CD4-positive, CD25-positive, alpha-beta regulatory T cell (primary cell): ENCODE data around the gene SKAP2. TPM values are rescaled to one million over a fixed set of nuclear protein-coding genes. Genes with fewer than 3 reads are reported as not detected.

Experiments
- ATAC-seq, 2 donors: fragments of 150-1000 bp; cut with Tn5 transposase; one replicate each; pipeline ENCODE4 v1.10.0; 2021; ENCODE audit warnings: low read depth in 2 of 2, moderate number of reproducible peaks in 2 of 2, moderate library complexity in 1 of 2
- DNase-seq, 3 donors: peaks; one replicate each; pipeline versions ENCODE4 v3.0.0 to v3.0.0-alpha.2; 2012 to 2022; ENCODE audit warnings: mixed read lengths in 1 of 3
- H3K27ac ChIP-seq: one replicate; pipeline ENCODE4 v1.7.0; 2013; ENCODE audit warnings: mild to moderate bottlenecking, low read length; ENCODE audit not compliant: insufficient read depth, poor library complexity, severe bottlenecking
- H3K27me3 ChIP-seq: one replicate; pipeline ENCODE4 v1.7.0; 2013; ENCODE audit warnings: low read length; ENCODE audit not compliant: control insufficient read depth, insufficient read depth
- H3K36me3 ChIP-seq: one replicate; pipeline ENCODE4 v1.7.0; 2013; ENCODE audit warnings: mild to moderate bottlenecking, low read length, moderate library complexity; ENCODE audit not compliant: control insufficient read depth, insufficient read depth
- H3K4me1 ChIP-seq: 2 replicates; pipeline ENCODE4 v1.7.0; 2013; ENCODE audit warnings: mild to moderate bottlenecking, low read length; ENCODE audit not compliant: insufficient read depth, control insufficient read depth, poor library complexity, severe bottlenecking
- H3K4me3 ChIP-seq: one replicate; pipeline ENCODE4 v1.7.0; 2013; ENCODE audit warnings: low read depth, mild to moderate bottlenecking, low read length, moderate library complexity
- H3K9me3 ChIP-seq, 2 experiments: 1 replicate in 1 of 2; 2 replicates in 1 of 2; pipeline ENCODE4 v1.7.0; 2013; ENCODE audit warnings: low read length in 2 of 2, mild to moderate bottlenecking in 1 of 2, moderate library complexity in 1 of 2; ENCODE audit not compliant: control insufficient read depth in 2 of 2
- H3K27ac Mint-ChIP-seq, 3 donors: one replicate each; pipeline ENCODE4 v1.8.0; 2020 to 2022; ENCODE audit warnings: mild to moderate bottlenecking in 3 of 3, mixed read lengths in 3 of 3, moderate library complexity in 2 of 3
- H3K27me3 Mint-ChIP-seq: one replicate; pipeline ENCODE4 v1.8.0; 2022; ENCODE audit warnings: mild to moderate bottlenecking, mixed read lengths
- H3K36me3 Mint-ChIP-seq: one replicate; pipeline ENCODE4 v1.8.0; 2020; ENCODE audit warnings: mixed read lengths
- H3K4me1 Mint-ChIP-seq, 4 donors: one replicate each; pipeline ENCODE4 v1.8.0; 2020 to 2022; ENCODE audit warnings: mixed read lengths in 4 of 4, mild to moderate bottlenecking in 1 of 4
- H3K4me3 Mint-ChIP-seq, 4 donors: one replicate each; pipeline ENCODE4 v1.8.0; 2020 to 2022; ENCODE audit warnings: mild to moderate bottlenecking in 4 of 4, mixed read lengths in 4 of 4, moderate library complexity in 3 of 4
- H3K9me3 Mint-ChIP-seq, 7 donors: one replicate each; pipeline ENCODE4 v1.8.0; 2020 to 2022; ENCODE audit warnings: mixed read lengths in 7 of 7, mild to moderate bottlenecking in 3 of 7, moderate library complexity in 2 of 7
- polyA plus RNA-seq, 4 donors: library from polyadenylated mRNA; unstranded; fragments of 300-500 nt; fragmentation: Illumina TruSeq; gene quantifications; one replicate each; pipeline ENCODE4 v1.2.3, GENCODE V29; 2021
- total RNA-seq: library from RNA; stranded (reverse); gene quantifications from one replicate; pipeline ENCODE4 v1.2.3, GENCODE V29; 2022

SKAP2 gene
- total and polyA plus RNA-seq, 5 donors from 2014 or later, result 20.6 to 47.2 (median 28.8) TPM

- Mint-ChIP-seq H3K9me3 (no peaks in the 10 kb centered on the region), H3K36me3 (no peaks in the 10 kb centered on the region), H3K27me3 (no peaks in the 10 kb centered on the region), H3K27ac (no peak overlapping the region), H3K4me3 (no peak overlapping the region), H3K4me1 (peaks cover 0 to 2% (median 0%) of the 10 kb centered on the region in 4 donors)
- H3K36me3 ChIP-seq, result no peaks in the 10 kb centered on the region
- H3K4me1 ChIP-seq, result no peaks in the 10 kb centered on the region
- H3K27me3 ChIP-seq, result no peaks in the 10 kb centered on the region
- H3K27ac ChIP-seq, result no peak overlapping the region
- ATAC-seq, result no peak
- no peak for DNase-seq
- no peak overlapping the region for H3K4me3 ChIP-seq
- no peaks in the 10 kb centered on the region for H3K9me3 ChIP-seq
Measured at GRCh38 chr7:26709210-26709990, 155.0 kb downstream of the SKAP2 start.

GRCh38 chr7:26705567-26705966, 158.8 kb downstream of the SKAP2 start:
- no peaks in the 10 kb centered on the region for H3K27me3 ChIP-seq
- no peak overlapping the region for H3K27ac ChIP-seq
- H3K36me3 Mint-ChIP-seq, result peaks cover 4% of the 10 kb centered on the region
- no peaks in the 10 kb centered on the region for H3K4me1 ChIP-seq
- ATAC-seq, result no peak
- H3K4me3 ChIP-seq, result no peak overlapping the region
- H3K9me3 Mint-ChIP-seq, result no peaks in the 10 kb centered on the region
- no peaks in the 10 kb centered on the region for H3K27me3 Mint-ChIP-seq
- H3K9me3 ChIP-seq, result no peaks in the 10 kb centered on the region
- peaks cover 0 to 2% (median 0%) of the 10 kb centered on the region in 4 donors for H3K4me1 Mint-ChIP-seq
- peak overlapping the region in 1 of 3 donors; percentile 12 for H3K27ac Mint-ChIP-seq
- no peak for DNase-seq
- no peaks in the 10 kb centered on the region for H3K36me3 ChIP-seq
- no peak overlapping the region for H3K4me3 Mint-ChIP-seq

- Histone ChIP-seq H3K9me3 (no peaks in the 10 kb centered on the region), H3K36me3 (no peaks in the 10 kb centered on the region), H3K27me3 (no peaks in the 10 kb centered on the region), H3K4me3 (no peak overlapping the region), H3K27ac (no peak overlapping the region), H3K4me1 (no peaks in the 10 kb centered on the region)
- Mint-ChIP-seq H3K4me1 (peaks cover 0 to 2% (median 0%) of the 10 kb centered on the region in 4 donors), H3K27ac (no peak overlapping the region), H3K36me3 (peaks cover 4% of the 10 kb centered on the region), H3K27me3 (no peaks in the 10 kb centered on the region), H3K9me3 (no peaks in the 10 kb centered on the region), H3K4me3 (no peak overlapping the region)
- DNase-seq (no peak), ATAC-seq (no peak)
Measured at GRCh38 chr7:26704786-26705185, 159.6 kb downstream of the SKAP2 start.

- Mint-ChIP-seq H3K36me3 (peaks cover 4% of the 10 kb centered on the region), H3K4me3 (no peak overlapping the region)
Measured at GRCh38 chr7:26704036-26704435, 160.4 kb downstream of the SKAP2 start.

GRCh38 chr7:26700893-26701292, 163.5 kb downstream of the SKAP2 start:
- no peaks in the 10 kb centered on the region for H3K9me3 Mint-ChIP-seq
- Histone ChIP-seq H3K9me3 (no peaks in the 10 kb centered on the region), H3K27me3 (no peaks in the 10 kb centered on the region), H3K27ac (no peak overlapping the region), H3K4me3 (no peak overlapping the region), H3K4me1 (no peaks in the 10 kb centered on the region), H3K36me3 (no peaks in the 10 kb centered on the region)
- H3K27me3 Mint-ChIP-seq, result no peaks in the 10 kb centered on the region
- peaks cover 8% of the 10 kb centered on the region for H3K36me3 Mint-ChIP-seq
- H3K4me3 Mint-ChIP-seq, result no peak overlapping the region
- H3K27ac Mint-ChIP-seq, result no peak overlapping the region
- DNase-seq (no peak), ATAC-seq (no peak)
- H3K4me1 Mint-ChIP-seq, result no peaks in the 10 kb centered on the region

More at GRCh38 chr7:26704036-26704435, 160.4 kb downstream of the SKAP2 start:
- Histone ChIP-seq H3K4me3 (no peak overlapping the region), H3K4me1 (no peaks in the 10 kb centered on the region), H3K27me3 (no peaks in the 10 kb centered on the region), H3K36me3 (no peaks in the 10 kb centered on the region), H3K27ac (no peak overlapping the region), H3K9me3 (no peaks in the 10 kb centered on the region)
- no peaks in the 10 kb centered on the region for H3K9me3 Mint-ChIP-seq
- ATAC-seq, result no peak
- peaks cover 0 to 2% (median 0%) of the 10 kb centered on the region in 4 donors for H3K4me1 Mint-ChIP-seq
- DNase-seq, result no peak
- H3K27me3 Mint-ChIP-seq, result no peaks in the 10 kb centered on the region
- H3K27ac Mint-ChIP-seq, result no peak overlapping the region

GRCh38 chr7:26700386-26700785, 164.0 kb downstream of the SKAP2 start:
- Mint-ChIP-seq H3K27me3 (no peaks in the 10 kb centered on the region), H3K36me3 (peaks cover 8% of the 10 kb centered on the region)

GRCh38 chr7:26699766-26700165, 164.6 kb downstream of the SKAP2 start:
- Mint-ChIP-seq H3K36me3 (peaks cover 8% of the 10 kb centered on the region), H3K9me3 (no peaks in the 10 kb centered on the region), H3K4me3 (no peak overlapping the region), H3K27me3 (no peaks in the 10 kb centered on the region), H3K4me1 (no peaks in the 10 kb centered on the region), H3K27ac (no peak overlapping the region)
- Histone ChIP-seq H3K36me3 (no peaks in the 10 kb centered on the region), H3K4me3 (no peak overlapping the region), H3K4me1 (no peaks in the 10 kb centered on the region), H3K27ac (no peak overlapping the region), H3K27me3 (no peaks in the 10 kb centered on the region), H3K9me3 (no peaks in the 10 kb centered on the region)
- ATAC-seq (no peak), DNase-seq (no peak)

More at GRCh38 chr7:26700386-26700785, 164.0 kb downstream of the SKAP2 start:
- Mint-ChIP-seq H3K4me3 (no peak overlapping the region), H3K9me3 (no peaks in the 10 kb centered on the region), H3K4me1 (no peaks in the 10 kb centered on the region), H3K27ac (no peak overlapping the region)
- Histone ChIP-seq H3K9me3 (no peaks in the 10 kb centered on the region), H3K27me3 (no peaks in the 10 kb centered on the region), H3K4me3 (no peak overlapping the region), H3K27ac (no peak overlapping the region), H3K36me3 (no peaks in the 10 kb centered on the region), H3K4me1 (no peaks in the 10 kb centered on the region)
- no peak for DNase-seq
- no peak for ATAC-seq

- Mint-ChIP-seq H3K36me3 (peaks cover 8% of the 10 kb centered on the region), H3K27me3 (no peaks in the 10 kb centered on the region), H3K4me3 (no peak overlapping the region), H3K27ac (no peak overlapping the region), H3K4me1 (no peaks in the 10 kb centered on the region), H3K9me3 (no peaks in the 10 kb centered on the region)
- H3K4me1 ChIP-seq, result no peaks in the 10 kb centered on the region
- no peak for ATAC-seq
- DNase-seq, result no peak
- H3K27me3 ChIP-seq, result no peaks in the 10 kb centered on the region
- H3K27ac ChIP-seq, result no peak overlapping the region
- H3K9me3 ChIP-seq, result no peaks in the 10 kb centered on the region
- H3K36me3 ChIP-seq, result no peaks in the 10 kb centered on the region
- H3K4me3 ChIP-seq, result no peak overlapping the region
Measured at GRCh38 chr7:26698806-26699205, 165.6 kb downstream of the SKAP2 start.
